Measurements from ENCODE around the gene TOE1. TPM values are rescaled to one million over a fixed set of nuclear protein-coding genes. Genes with fewer than 3 reads are reported as not detected.

Gene TOE1
- total RNA-seq, 1 donor from 2014 or later: 9.5 TPM

DNA sequence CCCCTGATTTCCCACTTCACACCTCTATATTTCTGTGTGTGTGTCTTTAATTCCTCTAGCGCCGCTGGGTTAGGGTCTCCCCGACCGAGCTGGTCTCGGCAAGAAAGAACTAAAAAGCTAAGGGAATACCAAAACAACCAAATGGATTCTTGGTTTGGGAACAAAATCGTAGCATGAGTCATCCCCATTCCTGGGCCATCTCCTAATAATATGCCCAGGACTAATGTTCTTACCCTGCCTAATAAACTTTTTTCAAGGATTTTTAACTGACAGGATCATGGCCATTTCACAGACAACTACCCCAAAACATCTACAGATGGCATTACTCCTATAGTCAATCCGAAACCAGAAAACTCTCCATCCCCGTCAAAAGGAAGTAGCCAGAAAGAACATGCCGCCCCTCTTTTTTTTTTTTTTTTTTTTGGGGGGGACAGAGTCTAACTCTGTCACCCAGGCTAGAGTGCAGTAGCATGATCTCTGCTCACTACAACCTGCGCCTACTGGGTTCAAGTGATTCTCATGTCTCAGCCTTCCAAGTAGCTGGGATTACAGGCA, 17.4 kb upstream of the TOE1 start:
- DNase-seq (ENCODE audit: low read depth) (no peak), FAIRE-seq (no peak)
- Histone ChIP-seq H3K36me3 (ENCODE audit: control insufficient read depth, insufficient read depth, low read length) (no peaks in the 10 kb centered on the region), H3K4me3 (ENCODE audit: low read depth, low read length) (no peak overlapping the region), H3K27me3 (ENCODE audit: control insufficient read depth, insufficient read depth, low read length) (peaks cover 3% of the 10 kb centered on the region)
- TF ChIP-seq, protein P1, sequence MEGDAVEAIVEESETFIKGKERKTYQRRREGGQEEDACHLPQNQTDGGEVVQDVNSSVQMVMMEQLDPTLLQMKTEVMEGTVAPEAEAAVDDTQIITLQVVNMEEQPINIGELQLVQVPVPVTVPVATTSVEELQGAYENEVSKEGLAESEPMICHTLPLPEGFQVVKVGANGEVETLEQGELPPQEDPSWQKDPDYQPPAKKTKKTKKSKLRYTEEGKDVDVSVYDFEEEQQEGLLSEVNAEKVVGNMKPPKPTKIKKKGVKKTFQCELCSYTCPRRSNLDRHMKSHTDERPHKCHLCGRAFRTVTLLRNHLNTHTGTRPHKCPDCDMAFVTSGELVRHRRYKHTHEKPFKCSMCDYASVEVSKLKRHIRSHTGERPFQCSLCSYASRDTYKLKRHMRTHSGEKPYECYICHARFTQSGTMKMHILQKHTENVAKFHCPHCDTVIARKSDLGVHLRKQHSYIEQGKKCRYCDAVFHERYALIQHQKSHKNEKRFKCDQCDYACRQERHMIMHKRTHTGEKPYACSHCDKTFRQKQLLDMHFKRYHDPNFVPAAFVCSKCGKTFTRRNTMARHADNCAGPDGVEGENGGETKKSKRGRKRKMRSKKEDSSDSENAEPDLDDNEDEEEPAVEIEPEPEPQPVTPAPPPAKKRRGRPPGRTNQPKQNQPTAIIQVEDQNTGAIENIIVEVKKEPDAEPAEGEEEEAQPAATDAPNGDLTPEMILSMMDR (IDR thresholded peaks at IDR 0.05; ENCODE audit: insufficient read depth, low read length, severe bottlenecking): no peak

DNA sequence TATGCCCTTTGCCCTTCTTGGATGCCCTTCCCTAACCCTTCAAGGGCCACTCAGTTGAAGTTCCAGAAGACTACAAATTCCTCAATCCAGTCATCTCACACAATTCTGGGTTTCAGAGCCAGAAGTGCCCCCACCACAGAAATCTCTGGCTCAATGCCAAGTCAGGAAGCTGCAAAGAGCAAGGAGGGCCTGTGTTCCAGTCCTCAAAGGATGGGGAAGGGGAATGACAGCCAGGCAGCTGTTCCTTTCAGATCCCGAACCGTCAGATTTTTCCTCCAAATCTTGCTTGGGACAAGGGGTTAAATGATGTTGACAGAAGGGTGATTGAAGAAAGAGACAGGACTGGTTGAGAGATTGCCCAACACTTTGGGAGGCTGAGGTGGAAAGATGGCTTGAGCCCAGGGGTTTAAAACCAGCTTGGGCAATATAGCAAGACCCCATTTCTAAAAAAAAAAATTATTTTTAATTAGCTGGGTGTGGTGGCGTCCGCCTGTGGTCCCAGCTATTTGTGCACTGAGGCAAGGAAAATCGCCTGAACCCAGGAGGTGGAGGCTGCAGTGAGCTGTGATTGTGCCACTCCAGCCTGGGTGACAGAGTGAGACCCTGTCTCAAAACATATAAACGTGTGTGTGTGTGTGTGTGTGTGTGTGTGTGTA, 14.0 kb upstream of the TOE1 start:
- FAIRE-seq (no peak), DNase-seq (ENCODE audit: low read depth) (no peak)
- TF ChIP-seq, protein P1 (IDR thresholded peaks at IDR 0.05; ENCODE audit: insufficient read depth, low read length, severe bottlenecking): no peak
- peaks cover 3% of the 10 kb centered on the region for H3K27me3 ChIP-seq (ENCODE audit: control insufficient read depth, insufficient read depth, low read length)
- no peaks in the 10 kb centered on the region for H3K36me3 ChIP-seq (ENCODE audit: control insufficient read depth, insufficient read depth, low read length)
- H3K4me3 ChIP-seq (ENCODE audit: low read depth, low read length): no peak overlapping the region

DNA sequence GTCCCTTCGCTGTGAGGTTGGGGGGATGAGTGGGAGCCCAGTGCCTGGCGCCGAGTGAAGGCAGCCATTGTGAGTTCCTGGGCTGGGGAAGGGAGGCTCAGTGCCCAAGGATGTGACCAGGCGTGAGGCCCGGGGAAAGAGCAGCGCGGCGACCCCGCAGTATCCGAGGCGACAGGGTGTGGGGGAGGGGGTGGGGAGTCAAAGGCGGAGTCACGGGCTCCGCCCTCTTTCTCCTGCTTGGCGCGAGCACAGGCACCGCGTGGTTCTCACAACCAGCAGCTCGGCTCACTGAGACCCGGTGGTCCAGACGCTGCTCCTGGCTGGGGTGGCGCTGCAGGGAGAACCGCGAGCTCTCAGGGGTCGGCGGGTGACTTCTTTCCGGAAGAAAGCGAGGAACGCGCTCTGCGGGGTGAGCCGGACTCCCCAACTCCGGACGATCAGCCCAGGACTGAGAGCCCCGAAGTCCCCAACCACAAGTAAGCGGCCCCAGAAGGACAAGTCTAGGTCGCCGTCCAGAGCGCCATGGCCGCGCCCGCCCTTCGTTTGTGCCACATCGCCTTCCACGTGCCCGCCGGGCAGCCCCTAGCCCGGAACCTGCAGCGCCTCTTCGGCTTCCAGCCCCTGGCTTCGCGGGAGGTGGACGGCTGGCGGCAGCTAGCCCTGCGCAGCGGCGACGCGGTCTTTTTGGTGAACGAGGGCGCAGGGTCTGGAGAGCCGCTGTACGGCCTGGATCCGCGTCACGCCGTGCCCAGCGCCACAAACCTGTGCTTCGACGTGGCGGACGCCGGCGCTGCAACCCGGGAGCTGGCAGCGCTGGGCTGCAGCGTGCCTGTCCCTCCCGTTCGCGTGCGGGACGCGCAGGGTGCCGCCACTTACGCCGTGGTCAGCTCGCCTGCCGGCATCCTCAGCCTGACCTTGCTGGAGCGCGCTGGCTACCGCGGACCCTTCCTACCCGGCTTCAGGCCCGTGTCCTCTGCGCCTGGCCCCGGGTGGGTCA, 13.0 kb upstream of the TOE1 start, which contains the start of gene HPDL:
Gene HPDL, plus strand, starts transcription at position 269 of the 997 bp plus-strand sequence. Its CDS starts 254 bp downstream, at position 523.
- TF ChIP-seq, protein P1 (IDR thresholded peaks at IDR 0.05; ENCODE audit: insufficient read depth, low read length, severe bottlenecking): no peak
- no peak for DNase-seq (ENCODE audit: low read depth)
- FAIRE-seq: no peak
- H3K4me3 ChIP-seq (ENCODE audit: low read depth, low read length): peak within 1 kb of the TSS; percentile 44
- no peaks in the 10 kb centered on the region for H3K36me3 ChIP-seq (ENCODE audit: control insufficient read depth, insufficient read depth, low read length)
- peaks cover 3% of the 10 kb centered on the region for H3K27me3 ChIP-seq (ENCODE audit: control insufficient read depth, insufficient read depth, low read length)

DNA sequence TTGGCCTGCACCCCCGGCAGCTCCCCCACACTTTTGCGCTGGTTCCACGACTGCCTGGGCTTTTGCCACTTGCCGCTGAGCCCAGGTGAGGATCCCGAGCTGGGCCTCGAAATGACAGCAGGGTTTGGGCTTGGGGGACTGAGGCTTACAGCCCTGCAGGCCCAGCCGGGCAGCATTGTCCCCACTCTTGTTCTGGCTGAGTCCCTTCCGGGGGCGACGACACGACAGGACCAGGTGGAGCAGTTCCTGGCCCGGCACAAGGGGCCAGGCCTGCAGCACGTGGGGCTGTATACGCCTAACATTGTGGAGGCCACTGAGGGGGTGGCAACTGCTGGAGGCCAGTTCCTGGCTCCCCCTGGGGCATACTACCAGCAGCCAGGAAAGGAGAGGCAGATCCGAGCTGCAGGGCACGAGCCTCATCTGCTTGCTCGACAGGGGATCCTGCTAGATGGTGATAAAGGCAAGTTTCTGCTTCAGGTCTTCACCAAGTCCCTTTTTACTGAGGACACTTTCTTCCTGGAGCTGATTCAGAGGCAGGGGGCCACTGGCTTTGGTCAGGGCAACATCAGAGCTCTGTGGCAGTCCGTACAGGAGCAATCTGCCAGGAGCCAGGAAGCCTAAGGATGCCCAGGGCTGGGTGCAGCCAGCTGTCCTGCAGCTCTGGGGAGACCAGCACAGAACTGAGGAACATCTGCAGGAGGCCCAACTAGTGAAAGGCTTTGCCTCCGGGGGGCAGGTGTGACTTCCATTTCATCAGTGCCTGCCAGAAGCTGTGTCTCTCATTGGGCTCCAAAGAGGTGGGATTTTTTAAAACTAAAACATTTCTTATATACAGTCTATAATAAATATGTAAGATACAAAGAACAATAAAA, 12.1 kb upstream of the TOE1 start:
- FAIRE-seq: no peak
- DNase-seq (ENCODE audit: low read depth): no peak
- TF ChIP-seq, protein P1 (IDR thresholded peaks at IDR 0.05; ENCODE audit: insufficient read depth, low read length, severe bottlenecking): no peak
- Histone ChIP-seq H3K36me3 (ENCODE audit: control insufficient read depth, insufficient read depth, low read length) (no peaks in the 10 kb centered on the region), H3K27me3 (ENCODE audit: control insufficient read depth, insufficient read depth, low read length) (peaks cover 3% of the 10 kb centered on the region), H3K4me3 (ENCODE audit: low read depth, low read length) (no peak overlapping the region)

DNA sequence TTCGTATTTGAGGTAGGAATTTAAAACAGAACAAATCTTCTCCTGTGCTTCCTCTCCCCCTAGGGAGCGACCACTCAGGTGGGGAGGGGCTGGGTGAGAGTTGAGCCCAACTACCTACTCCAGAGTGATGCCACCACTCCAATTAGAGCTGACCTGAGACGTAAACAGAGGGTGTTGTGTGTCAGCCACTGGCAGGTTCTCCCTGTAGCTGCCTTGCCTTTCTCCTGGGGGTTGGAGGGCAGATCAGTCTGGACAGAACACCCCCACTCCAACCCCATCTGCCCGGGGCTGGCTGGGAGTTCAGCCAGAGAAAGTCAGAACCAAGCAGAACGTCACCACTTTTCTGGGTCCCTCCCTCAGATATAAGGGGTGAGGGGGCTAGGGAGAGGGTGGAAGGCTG, 11.3 kb upstream of the TOE1 start:
- TF ChIP-seq, protein P1 (IDR thresholded peaks at IDR 0.05; ENCODE audit: insufficient read depth, low read length, severe bottlenecking): no peak
- Histone ChIP-seq H3K36me3 (ENCODE audit: control insufficient read depth, insufficient read depth, low read length) (no peaks in the 10 kb centered on the region), H3K27me3 (ENCODE audit: control insufficient read depth, insufficient read depth, low read length) (peaks cover 3% of the 10 kb centered on the region), H3K4me3 (ENCODE audit: low read depth, low read length) (no peak overlapping the region)
- FAIRE-seq (no peak), DNase-seq (ENCODE audit: low read depth) (no peak)
